ENCODE data around the gene DYNC1LI1. TPM values are rescaled to one million over a fixed set of nuclear protein-coding genes. Genes with fewer than 3 reads are reported as not detected.
"Not testable (repeated sequence)": the region's sequence is repeated elsewhere in the genome, so short reads cannot be mapped to it uniquely, and the experiment has no call there.

Gene DYNC1LI1
- total and polyA plus RNA-seq, 4 donors: 26.7 to 39.3 (median 31.0) TPM

- WGBS, 2 donors: 82 to 86% methylated on average over 28 of the region's 28 CpGs
- no peak overlapping the region for H3K27ac ChIP-seq (ENCODE audit: low read depth in 1 of 2, low read length in 2 of 2)
- H3K4me3 ChIP-seq (ENCODE audit: low read length in 2 of 2): no peak overlapping the region
- ATAC-seq (ENCODE audit: low FRiP score) (no peak), DNase-seq (no peak)
- peaks cover 3 to 4% of the 10 kb centered on the region in 2 donors for H3K4me1 ChIP-seq (ENCODE audit: control insufficient read depth in 1 of 2, insufficient read depth in 2 of 2, low read length in 2 of 2)
- no peaks in the 10 kb centered on the region for H3K36me3 ChIP-seq (ENCODE audit: control insufficient read depth in 1 of 2, insufficient read depth in 2 of 2, low read length in 1 of 2)
- H3K27me3 ChIP-seq (ENCODE audit: control insufficient read depth in 1 of 2, insufficient read depth in 2 of 2, low read length in 1 of 2): no peaks in the 10 kb centered on the region
- no peaks in the 10 kb centered on the region for H3K9me3 ChIP-seq (ENCODE audit: control insufficient read depth, low read length)
- intact Hi-C loops (cut with DNase I): no loop called here
These were observed 22.2 kb upstream of the DYNC1LI1 start for GRCh38 chr3:32592696-32593353.

GRCh38 chr3:32592011-32592410 lies 21.4 kb upstream of the DYNC1LI1 start:
- Histone ChIP-seq H3K4me1 (ENCODE audit: control insufficient read depth in 1 of 2, insufficient read depth in 2 of 2, low read length in 2 of 2) (peaks cover 2 to 4% of the 10 kb centered on the region in 2 donors), H3K27me3 (ENCODE audit: control insufficient read depth in 1 of 2, insufficient read depth in 2 of 2, low read length in 1 of 2) (no peaks in the 10 kb centered on the region), H3K27ac (ENCODE audit: low read depth in 1 of 2, low read length in 2 of 2) (no peak overlapping the region), H3K36me3 (ENCODE audit: control insufficient read depth in 1 of 2, insufficient read depth in 2 of 2, low read length in 1 of 2) (no peaks in the 10 kb centered on the region), H3K9me3 (ENCODE audit: control insufficient read depth, low read length) (no peaks in the 10 kb centered on the region), H3K4me3 (ENCODE audit: low read length in 2 of 2) (no peak overlapping the region)
- 23 to 30% methylated on average over 2 of the region's 2 CpGs for WGBS, 2 donors
- DNase-seq (no peak), ATAC-seq (ENCODE audit: low FRiP score) (no peak)
- intact Hi-C loops (cut with DNase I): no loop called here

- Histone ChIP-seq H3K36me3 (ENCODE audit: control insufficient read depth in 1 of 2, insufficient read depth in 2 of 2, low read length in 1 of 2) (no peaks in the 10 kb centered on the region), H3K9me3 (ENCODE audit: control insufficient read depth, low read length) (no peaks in the 10 kb centered on the region), H3K4me3 (ENCODE audit: low read length in 2 of 2) (no peak overlapping the region), H3K4me1 (ENCODE audit: control insufficient read depth in 1 of 2, insufficient read depth in 2 of 2, low read length in 2 of 2) (no peaks in the 10 kb centered on the region), H3K27me3 (ENCODE audit: control insufficient read depth in 1 of 2, insufficient read depth in 2 of 2, low read length in 1 of 2) (no peaks in the 10 kb centered on the region), H3K27ac (ENCODE audit: low read depth in 1 of 2, low read length in 2 of 2) (no peak overlapping the region)
- WGBS, 2 donors: 96 to 100% methylated on average over 4 of the region's 4 CpGs
- no peak for ATAC-seq (ENCODE audit: low FRiP score)
- no peak for DNase-seq
- intact Hi-C loops (cut with DNase I): no loop called here
These were observed 20.5 kb upstream of the DYNC1LI1 start for GRCh38 chr3:32591186-32591585.

DNA sequence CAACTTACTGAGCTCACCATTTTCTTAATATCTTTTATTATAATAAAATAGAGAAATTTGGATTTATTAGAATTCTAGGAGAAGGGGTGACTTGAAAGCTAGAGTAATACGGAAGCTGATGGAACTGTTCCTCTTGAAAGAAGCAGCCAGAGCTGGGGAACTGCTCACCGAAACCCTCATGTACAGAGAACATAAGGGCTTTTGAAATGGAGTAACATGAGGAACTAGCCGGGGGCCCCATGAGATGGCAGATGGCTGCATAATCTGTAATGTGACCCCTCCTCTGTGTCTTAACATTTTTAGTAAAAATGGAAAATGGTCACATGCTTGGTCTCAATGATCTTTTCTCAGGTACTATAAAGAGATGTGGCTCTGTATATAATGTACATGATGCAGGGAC lies 15.7 kb upstream of the DYNC1LI1 start:
- Histone ChIP-seq H3K9me3 (ENCODE audit: control insufficient read depth, low read length) (no peaks in the 10 kb centered on the region), H3K27ac (ENCODE audit: low read depth in 1 of 2, low read length in 2 of 2) (no peak overlapping the region), H3K27me3 (ENCODE audit: control insufficient read depth in 1 of 2, insufficient read depth in 2 of 2, low read length in 1 of 2) (no peaks in the 10 kb centered on the region), H3K4me1 (ENCODE audit: control insufficient read depth in 1 of 2, insufficient read depth in 2 of 2, low read length in 2 of 2) (no peaks in the 10 kb centered on the region), H3K4me3 (ENCODE audit: low read length in 2 of 2) (no peak overlapping the region), H3K36me3 (ENCODE audit: control insufficient read depth in 1 of 2, insufficient read depth in 2 of 2, low read length in 1 of 2) (no peaks in the 10 kb centered on the region)
- intact Hi-C loops (cut with DNase I): no loop called here
- ATAC-seq (ENCODE audit: low FRiP score): no peak
- no peak for DNase-seq
- WGBS, 2 donors: 97 to 98% methylated on average over 3 of the region's 3 CpGs

- 6 to 7% methylated on average over 1 of the region's 1 CpG for WGBS, 2 donors
- Histone ChIP-seq H3K27ac (ENCODE audit: low read depth in 1 of 2, low read length in 2 of 2) (peak overlapping the region in 1 of 2 donors; percentile 10), H3K4me1 (ENCODE audit: control insufficient read depth in 1 of 2, insufficient read depth in 2 of 2, low read length in 2 of 2) (no peaks in the 10 kb centered on the region), H3K27me3 (ENCODE audit: control insufficient read depth in 1 of 2, insufficient read depth in 2 of 2, low read length in 1 of 2) (no peaks in the 10 kb centered on the region), H3K4me3 (ENCODE audit: low read length in 2 of 2) (no peak overlapping the region), H3K36me3 (ENCODE audit: control insufficient read depth in 1 of 2, insufficient read depth in 2 of 2, low read length in 1 of 2) (no peaks in the 10 kb centered on the region), H3K9me3 (ENCODE audit: control insufficient read depth, low read length) (no peaks in the 10 kb centered on the region)
- ATAC-seq (ENCODE audit: low FRiP score) (no peak), DNase-seq (no peak)
- intact Hi-C loops (cut with DNase I): no loop called here
These were observed 14.0 kb upstream of the DYNC1LI1 start for GRCh38 chr3:32584660-32585059.

DNA sequence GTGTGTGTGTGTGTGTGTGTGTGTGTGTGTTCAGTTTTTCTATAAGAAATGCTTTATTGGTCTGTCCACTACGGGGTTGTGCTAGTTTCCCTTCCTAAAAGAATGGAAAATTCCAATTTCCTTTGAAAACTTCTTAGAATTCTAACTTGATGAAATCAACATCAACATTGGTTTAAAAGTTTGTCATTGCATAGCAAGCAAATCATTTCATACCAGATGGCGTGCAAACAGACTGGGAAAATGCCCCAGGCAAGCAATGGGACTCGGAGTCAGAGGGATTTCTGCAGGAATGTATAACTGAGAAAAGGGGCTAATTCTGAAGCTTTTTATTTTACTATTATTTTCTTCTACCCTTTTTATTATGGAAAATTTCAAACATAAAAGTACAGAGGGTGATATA lies 13.1 kb upstream of the DYNC1LI1 start:
- 9 to 10% methylated on average over 3 of the region's 3 CpGs for WGBS, 2 donors
- H3K27me3 ChIP-seq (ENCODE audit: control insufficient read depth in 1 of 2, insufficient read depth in 2 of 2, low read length in 1 of 2): no peaks in the 10 kb centered on the region

GRCh38 chr3:32578669-32579068 lies 8.0 kb upstream of the DYNC1LI1 start:
- H3K27ac ChIP-seq (ENCODE audit: low read depth in 1 of 2, low read length in 2 of 2); H3K27me3 ChIP-seq (ENCODE audit: control insufficient read depth in 1 of 2, insufficient read depth in 2 of 2, low read length in 1 of 2); H3K9me3 ChIP-seq (ENCODE audit: control insufficient read depth, low read length); intact Hi-C loops (cut with DNase I); DNase-seq; H3K4me1 ChIP-seq (ENCODE audit: control insufficient read depth in 1 of 2, insufficient read depth in 2 of 2, low read length in 2 of 2); ATAC-seq (ENCODE audit: low FRiP score); H3K36me3 ChIP-seq (ENCODE audit: control insufficient read depth in 1 of 2, insufficient read depth in 2 of 2, low read length in 1 of 2); H3K4me3 ChIP-seq (ENCODE audit: low read length in 2 of 2): not testable (repeated sequence)
- WGBS, 2 donors: 98 to 99% methylated on average over 22 to 31 of the region's 31 CpGs

More for the DNA sequence above, 13.1 kb upstream of the DYNC1LI1 start:
- no peak overlapping the region for H3K27ac ChIP-seq (ENCODE audit: low read depth in 1 of 2, low read length in 2 of 2)
- H3K4me1 ChIP-seq (ENCODE audit: control insufficient read depth in 1 of 2, insufficient read depth in 2 of 2, low read length in 2 of 2): no peaks in the 10 kb centered on the region
- H3K4me3 ChIP-seq (ENCODE audit: low read length in 2 of 2): no peak overlapping the region
- no peaks in the 10 kb centered on the region for H3K9me3 ChIP-seq (ENCODE audit: control insufficient read depth, low read length)
- DNase-seq: no peak
- intact Hi-C loops (cut with DNase I): no loop called here
- no peak for ATAC-seq (ENCODE audit: low FRiP score)
- no peaks in the 10 kb centered on the region for H3K36me3 ChIP-seq (ENCODE audit: control insufficient read depth in 1 of 2, insufficient read depth in 2 of 2, low read length in 1 of 2)

- intact Hi-C loops (cut with DNase I): no loop called here
- Histone ChIP-seq H3K4me3 (ENCODE audit: low read length in 2 of 2) (peak overlapping the region in 1 of 2 donors; percentile 58), H3K27me3 (ENCODE audit: control insufficient read depth in 1 of 2, insufficient read depth in 2 of 2, low read length in 1 of 2) (no peaks in the 10 kb centered on the region), H3K27ac (ENCODE audit: low read depth in 1 of 2, low read length in 2 of 2) (peak overlapping the region in 1 of 2 donors; percentile 80), H3K36me3 (ENCODE audit: control insufficient read depth in 1 of 2, insufficient read depth in 2 of 2, low read length in 1 of 2) (no peaks in the 10 kb centered on the region), H3K9me3 (ENCODE audit: control insufficient read depth, low read length) (no peaks in the 10 kb centered on the region), H3K4me1 (ENCODE audit: control insufficient read depth in 1 of 2, insufficient read depth in 2 of 2, low read length in 2 of 2) (no peaks in the 10 kb centered on the region)
- WGBS, 2 donors: 2 to 4% methylated on average over 9 of the region's 9 CpGs
- peak; percentile 52 for ATAC-seq (ENCODE audit: low FRiP score)
- DNase-seq: no peak
These were observed 7.2 kb upstream of the DYNC1LI1 start for GRCh38 chr3:32577581-32578556.
